ENCODE data around the gene SLC1A7.
A peak's percentile ranks its signal among the peaks of the same experiment; 100 is the strongest.

SLC1A7 gene

GRCh38 chr1:53133261-53134041, 9.0 kb downstream of the SLC1A7 start:
- no peak for DNase-seq (ENCODE audit: low spot score)

GRCh38 chr1:53132176-53132575, 10.3 kb downstream of the SLC1A7 start:
- DNase-seq (ENCODE audit: low spot score) = no peak

- no peak for DNase-seq (ENCODE audit: low spot score)
Measured at GRCh38 chr1:53131590-53131938, 10.9 kb downstream of the SLC1A7 start.

- no peak for DNase-seq (ENCODE audit: low spot score)
Measured at GRCh38 chr1:53130878-53131589, 11.4 kb downstream of the SLC1A7 start.

- DNase-seq (ENCODE audit: low spot score) = no peak
Measured at GRCh38 chr1:53130598-53130877, 11.9 kb downstream of the SLC1A7 start.

- DNase-seq (ENCODE audit: low spot score) = no peak
Measured at GRCh38 chr1:53129891-53130597, 12.4 kb downstream of the SLC1A7 start.

GRCh38 chr1:53128401-53128800, 14.0 kb downstream of the SLC1A7 start:
- no peak for DNase-seq (ENCODE audit: low spot score)

- DNase-seq (ENCODE audit: low spot score) = no peak
Measured at GRCh38 chr1:53127546-53127945, 14.9 kb downstream of the SLC1A7 start.

GRCh38 chr1:53126495-53126894, 15.9 kb downstream of the SLC1A7 start:
- DNase-seq (ENCODE audit: low spot score) = no peak

GRCh38 chr1:53125623-53126360, 16.6 kb downstream of the SLC1A7 start:
- DNase-seq (ENCODE audit: low spot score) = no peak

- DNase-seq (ENCODE audit: low spot score) = no peak
Measured at GRCh38 chr1:53125122-53125521, 17.3 kb downstream of the SLC1A7 start.

GRCh38 chr1:53123453-53124140, 18.8 kb downstream of the SLC1A7 start:
- DNase-seq (ENCODE audit: low spot score) = no peak

- no peak for DNase-seq (ENCODE audit: low spot score)
Measured at GRCh38 chr1:53122961-53123413, 19.5 kb downstream of the SLC1A7 start.

- no peak for DNase-seq (ENCODE audit: low spot score)
Measured at GRCh38 chr1:53122201-53122885, 20.1 kb downstream of the SLC1A7 start.

- DNase-seq (ENCODE audit: low spot score) = peak; percentile 23
Measured at GRCh38 chr1:53121319-53122172, 20.9 kb downstream of the SLC1A7 start.

- no peak for DNase-seq (ENCODE audit: low spot score)
Measured at GRCh38 chr1:53120659-53121058, 21.8 kb downstream of the SLC1A7 start.

GRCh38 chr1:53117836-53118235, 24.6 kb downstream of the SLC1A7 start:
- no peak for DNase-seq (ENCODE audit: low spot score)

- no peak for DNase-seq (ENCODE audit: low spot score)
Measured at GRCh38 chr1:53116933-53117600, 25.4 kb downstream of the SLC1A7 start.

- no peak for DNase-seq (ENCODE audit: low spot score)
Measured at GRCh38 chr1:53116307-53116810, 26.1 kb downstream of the SLC1A7 start.
